GM23248 (cell line): ENCODE measurements around the gene TRAF3IP1. TPM values are rescaled to one million over a fixed set of nuclear protein-coding genes. Genes with fewer than 3 reads are reported as not detected.

Source experiments
- DNase-seq: peaks from one replicate; pipeline ENCODE4 v3.0.0-alpha.2; 2015
- H2AFZ ChIP-seq: fragments of 200-600 bp; sonication (generic); 2 replicates; pipeline ENCODE4 v1.6.1; 2016; ENCODE audit warnings: antibody characterized with exemption
- H3F3A ChIP-seq: fragments of 200-600 bp; sonication (generic); 2 replicates; pipeline ENCODE4 v1.6.1; 2016; ENCODE audit warnings: mild to moderate bottlenecking, antibody characterized with exemption, mixed run types; ENCODE audit not compliant: insufficient read depth
- H3K27ac ChIP-seq: fragments of 200-600 bp; sonication (generic); 2 replicates; pipeline ENCODE4 v1.5.1; 2016; ENCODE audit warnings: mild to moderate bottlenecking
- H3K27me3 ChIP-seq: fragments of 200-600 bp; sonication (generic); replicated peaks from 2 replicates; pipeline ENCODE4 v1.6.1; 2016; ENCODE audit warnings: mild to moderate bottlenecking; ENCODE audit not compliant: insufficient read depth
- H3K36me3 ChIP-seq: fragments of 200-600 bp; sonication (generic); 2 replicates; pipeline ENCODE4 v1.6.1; 2016; ENCODE audit warnings: low read depth, mild to moderate bottlenecking
- H3K4me1 ChIP-seq: fragments of 200-600 bp; sonication (generic); 2 replicates; pipeline ENCODE4 v1.6.1; 2016; ENCODE audit warnings: mild to moderate bottlenecking; ENCODE audit not compliant: insufficient read depth
- H3K4me2 ChIP-seq: fragments of 200-600 bp; sonication (generic); one replicate; pipeline ENCODE4 v1.6.1; 2016; ENCODE audit warnings: mild to moderate bottlenecking; ENCODE audit not compliant: unreplicated experiment
- H3K4me3 ChIP-seq: fragments of 200-600 bp; sonication (generic); 2 replicates; pipeline ENCODE4 v1.5.1; 2016; ENCODE audit warnings: mild to moderate bottlenecking
- H3K79me2 ChIP-seq: fragments of 200-600 bp; sonication (generic); 2 replicates; pipeline ENCODE4 v1.6.1; 2016; ENCODE audit warnings: mild to moderate bottlenecking; ENCODE audit not compliant: insufficient read depth
- H3K9ac ChIP-seq: fragments of 200-600 bp; sonication (generic); 2 replicates; pipeline ENCODE4 v1.6.1; 2016; ENCODE audit warnings: mild to moderate bottlenecking
- H3K9me2 ChIP-seq: fragments of 200-600 bp; sonication (generic); 2 replicates; pipeline ENCODE4 v1.6.1; 2016; ENCODE audit warnings: mixed run types, mild to moderate bottlenecking, moderate library complexity; ENCODE audit not compliant: insufficient read depth
- H3K9me3 ChIP-seq: fragments of 200-600 bp; sonication (generic); one replicate; pipeline ENCODE4 v1.6.1; 2017; ENCODE audit warnings: low read depth
- H4K20me1 ChIP-seq: fragments of 200-600 bp; sonication (generic); 2 replicates; pipeline ENCODE4 v1.6.0; 2016; ENCODE audit not compliant: insufficient read depth
- EZH2 ChIP-seq: fragments of 200-600 bp; sonication (generic); IDR thresholded peaks from 2 replicates; pipeline ENCODE4 v1.6.1; 2018; ENCODE audit warnings: antibody characterized with exemption, mild to moderate bottlenecking; ENCODE audit not compliant: insufficient read depth, poor library complexity, severe bottlenecking
- EZH2phosphoT487 ChIP-seq: fragments of 200-600 bp; sonication (generic); IDR thresholded peaks from 2 replicates; pipeline ENCODE4 v1.6.1; 2018; ENCODE audit warnings: antibody characterized with exemption, moderate library complexity, mild to moderate bottlenecking, low read depth; ENCODE audit not compliant: insufficient read depth
- WGBS, 2 experiments: methylation state at CpG; one replicate each; pipeline ENCODE4 v1.1.6; 2015 to 2017; ENCODE audit warnings: low lambda C conversion rate in 2 of 2, low coverage in 1 of 2; ENCODE audit errors: missing lambda C conversion rate in 2 of 2; 5-methylcytosine and 5-hydroxymethylcytosine counted together
- in situ Hi-C: fragments of 300-500 bp; cut with MboI; formaldehyde crosslinking; loops from 2 replicates; pipeline ENCODE4 v1.15.0; 2020
- polyA plus RNA-seq: library from polyadenylated mRNA; unstranded; fragments of >200 nt; fragmentation: Nextera tagmentation; extraction: Ambion mirVana; gene quantifications from 2 replicates; pipeline ENCODE4 v1.2.1, GENCODE V29; 2016
- total RNA-seq: library from RNA; depleted of rRNA; stranded (reverse); fragments of >200 nt; shearing (Covaris generic); gene quantifications from 2 replicates; pipeline ENCODE4 v1.2.3, GENCODE V29; 2014

Gene TRAF3IP1
- total and polyA plus RNA-seq, 2 experiments from 2014 or later = 9.5 to 10.6 TPM

- in situ Hi-C loops = no loop called here
- TF ChIP-seq EZH2phosphoT487 (no peak), EZH2 (no peak)
- no peak for DNase-seq
- no peaks in the 10 kb centered on the region for H3K4me1 ChIP-seq
- H3K9me3 ChIP-seq = no peaks in the 10 kb centered on the region
- H2AFZ ChIP-seq = no peak overlapping the region
- 81 to 88% methylated on average over 4 of the region's 4 CpGs for WGBS, 2 experiments
- no peaks in the 10 kb centered on the region; the same call in 1 of the 2 replicates for H3K36me3 ChIP-seq
- no peaks in the 10 kb centered on the region for H4K20me1 ChIP-seq
- H3K27ac ChIP-seq = no peak overlapping the region
- no peaks in the 10 kb centered on the region for H3K27me3 ChIP-seq
- no peak overlapping the region for H3K9ac ChIP-seq
- no peaks in the 10 kb centered on the region for H3K79me2 ChIP-seq
- H3K4me2 ChIP-seq = no peak overlapping the region
- H3K4me3 ChIP-seq = no peak overlapping the region
- H3K9me2 ChIP-seq = no peaks in the 10 kb centered on the region
- no peaks in the 10 kb centered on the region for H3F3A ChIP-seq
These were observed 67.0 kb downstream of the TRAF3IP1 start for GRCh38 chr2:238387332-238387731.

DNA sequence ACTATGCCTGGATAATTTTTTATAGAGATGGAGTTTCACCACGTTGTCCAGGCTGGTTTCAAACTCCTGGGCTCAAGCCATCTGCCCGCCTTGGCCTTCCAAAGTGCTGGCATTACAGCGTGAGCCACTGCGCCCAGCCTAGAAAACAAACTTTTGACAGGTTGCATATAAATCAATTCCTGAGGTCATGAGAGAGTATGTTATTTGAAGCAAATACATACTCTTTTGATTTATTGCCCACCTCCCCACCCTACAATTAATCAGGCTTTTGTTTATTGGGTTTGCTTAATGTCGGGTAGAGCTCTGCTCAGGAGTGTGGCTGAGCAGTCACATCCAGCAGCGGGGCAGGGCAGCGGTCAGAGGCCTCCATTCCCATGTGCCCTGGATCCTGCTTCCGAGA, 68.5 kb downstream of the TRAF3IP1 start:
- no peaks in the 10 kb centered on the region for H3K9me2 ChIP-seq
- no peak overlapping the region for H3K9ac ChIP-seq
- no peaks in the 10 kb centered on the region for H4K20me1 ChIP-seq
- no peak overlapping the region for H3K4me3 ChIP-seq
- no peaks in the 10 kb centered on the region for H3K27me3 ChIP-seq
- in situ Hi-C loops = no loop called here
- H3K36me3 ChIP-seq = no peaks in the 10 kb centered on the region
- H3K27ac ChIP-seq = no peak overlapping the region
- no peaks in the 10 kb centered on the region for H3F3A ChIP-seq
- no peak for TF ChIP-seq EZH2
- no peak for TF ChIP-seq EZH2phosphoT487
- WGBS, 2 experiments = 71 to 75% methylated on average over 8 of the region's 8 CpGs
- H3K9me3 ChIP-seq = no peaks in the 10 kb centered on the region
- no peak for DNase-seq
- H3K4me2 ChIP-seq = no peak overlapping the region
- no peaks in the 10 kb centered on the region for H3K79me2 ChIP-seq
- H3K4me1 ChIP-seq = no peaks in the 10 kb centered on the region
- no peak overlapping the region for H2AFZ ChIP-seq

DNA sequence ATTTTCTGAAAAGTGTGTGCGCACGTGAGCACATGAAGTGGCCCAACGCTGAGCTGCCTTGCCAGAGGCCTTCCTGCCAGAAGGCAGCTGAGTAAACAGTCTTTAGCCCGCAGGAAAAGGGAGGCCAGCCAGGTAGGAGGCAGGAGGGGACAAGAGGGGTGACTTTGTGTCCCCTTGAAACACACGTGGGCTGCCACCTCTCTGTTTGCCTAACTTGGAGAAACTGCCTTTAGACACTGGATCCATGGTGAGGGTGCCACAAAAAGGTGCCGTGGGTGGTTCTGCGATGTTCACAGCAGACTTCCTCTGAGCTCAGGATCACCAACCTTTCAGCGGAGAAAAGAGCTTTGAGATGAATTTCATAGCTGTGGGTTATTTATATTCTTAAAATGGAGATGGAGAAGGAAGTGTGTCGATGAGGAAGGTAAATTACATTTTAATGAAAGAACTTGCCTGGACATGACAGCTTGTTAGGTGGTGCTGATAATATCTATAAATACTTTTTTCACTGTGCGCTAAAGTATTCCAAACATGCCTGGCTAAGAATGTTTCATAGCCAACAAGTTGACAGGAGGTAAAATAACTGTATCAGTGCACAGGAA, 69.8 kb downstream of the TRAF3IP1 start:
- H3K27ac ChIP-seq = no peak overlapping the region

DNA sequence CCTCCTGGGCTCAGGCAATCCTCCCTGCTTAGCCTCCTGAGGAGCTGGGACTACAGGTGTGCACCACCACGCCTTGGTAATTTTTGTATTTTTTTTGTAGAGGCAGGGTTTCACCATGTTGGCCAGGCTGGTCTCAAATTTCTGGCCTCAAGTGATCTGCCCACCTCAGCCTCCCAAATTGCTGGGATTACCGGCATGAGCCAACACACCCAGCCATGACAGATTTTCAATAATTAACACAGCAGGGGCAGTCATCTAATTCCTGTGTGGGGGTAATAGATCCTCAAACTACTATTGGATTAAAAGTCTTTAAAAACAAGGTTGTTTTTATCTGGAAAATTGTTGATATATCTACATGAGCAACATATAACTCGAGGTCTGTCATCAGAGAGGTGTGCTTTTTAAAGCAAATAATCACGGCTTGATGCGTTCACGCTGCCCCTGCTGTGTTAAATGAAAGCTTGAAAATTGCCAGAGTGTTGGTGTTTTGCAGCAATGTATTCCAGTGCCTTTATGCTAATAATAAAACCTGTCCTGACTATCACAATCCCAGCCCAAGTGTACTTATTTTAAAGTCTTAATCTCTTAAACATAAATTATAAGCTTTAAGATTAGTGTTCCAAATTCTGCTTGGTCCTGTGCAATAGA, 70.8 kb downstream of the TRAF3IP1 start:
- Histone ChIP-seq H3K79me2 (no peaks in the 10 kb centered on the region), H3K4me2 (no peak overlapping the region), H2AFZ (no peak overlapping the region), H3K4me3 (no peak overlapping the region), H3K36me3 (no peaks in the 10 kb centered on the region), H3K27me3 (no peaks in the 10 kb centered on the region), H4K20me1 (no peaks in the 10 kb centered on the region), H3K4me1 (no peaks in the 10 kb centered on the region), H3F3A (no peaks in the 10 kb centered on the region), H3K9me3 (no peaks in the 10 kb centered on the region), H3K9me2 (no peaks in the 10 kb centered on the region), H3K27ac (no peak overlapping the region), H3K9ac (no peak overlapping the region)
- WGBS, 2 experiments = 96 to 97% methylated on average over 6 of the region's 6 CpGs
- in situ Hi-C loops = no loop called here
- no peak for TF ChIP-seq EZH2phosphoT487
- TF ChIP-seq EZH2 = no peak
- no peak for DNase-seq

More for the DNA sequence above, 69.8 kb downstream of the TRAF3IP1 start:
- H3K79me2 ChIP-seq = no peaks in the 10 kb centered on the region
- no peak overlapping the region for H3K4me3 ChIP-seq
- WGBS, 2 experiments = 94 to 96% methylated on average over 10 of the region's 10 CpGs
- no peaks in the 10 kb centered on the region for H4K20me1 ChIP-seq
- H3K4me1 ChIP-seq = no peaks in the 10 kb centered on the region
- H2AFZ ChIP-seq = no peak overlapping the region
- TF ChIP-seq EZH2phosphoT487 = no peak
- TF ChIP-seq EZH2 = no peak
- H3F3A ChIP-seq = no peaks in the 10 kb centered on the region
- no peaks in the 10 kb centered on the region for H3K9me2 ChIP-seq
- no peak overlapping the region for H3K9ac ChIP-seq
- in situ Hi-C loops = no loop called here
- H3K36me3 ChIP-seq = no peaks in the 10 kb centered on the region
- DNase-seq = no peak
- no peaks in the 10 kb centered on the region for H3K27me3 ChIP-seq
- H3K4me2 ChIP-seq = no peak overlapping the region
- H3K9me3 ChIP-seq = no peaks in the 10 kb centered on the region
